Right ventricle myocardium inferior (tissue), 1 donor: ENCODE data around the gene TMEM256. TPM values are rescaled to one million over a fixed set of nuclear protein-coding genes. Genes with fewer than 3 reads are reported as not detected.

ENCODE experiments used
- ATAC-seq: fragments of 200-7000 bp; cut with Tn5 transposase; one replicate; pipeline ENCODE4 v1.9.1; 2020; ENCODE audit warnings: mild to moderate bottlenecking, moderate library complexity
- DNase-seq: peaks from one replicate; pipeline ENCODE4 v3.0.0; 2021; ENCODE audit errors: missing footprints
- intact Hi-C: fragments of 100-400 bp; cut with DNase I; formaldehyde crosslinking; loops from one replicate; pipeline ENCODE4 v1.11.0; 2022
- total RNA-seq: library from RNA; stranded (reverse); fragmentation: NEBNext Ultra II Directional; extraction: Animal tissue kit (Norgen Biotek cat#: 25700); gene quantifications from one replicate; pipeline ENCODE4 v1.2.1, GENCODE V29; 2021
- donor health status: DM: no; HTN: yes; CAD: no; lungs with severe emphysema.

The TMEM256 gene
- total RNA-seq, 1 donor from 2014 or later, result 64.0 TPM

GRCh38 chr17:7413346-7413985 is 9.6 kb upstream of the TMEM256 start:
- no peak for DNase-seq
- intact Hi-C loops, result no loop called here

GRCh38 chr17:7411427-7411750 is 7.5 kb upstream of the TMEM256 start:
- ATAC-seq, result no peak
- DNase-seq, result no peak
- intact Hi-C loops, result no loop called here

More at GRCh38 chr17:7413346-7413985, 9.6 kb upstream of the TMEM256 start:
- ATAC-seq, result no peak

- intact Hi-C loops, result no loop called here
- DNase-seq (no peak), ATAC-seq (no peak)
Observed at GRCh38 chr17:7410634-7411426, 6.9 kb upstream of the TMEM256 start.

- DNase-seq, result no peak
- ATAC-seq, result no peak
- intact Hi-C loops, result no loop called here
Observed at GRCh38 chr17:7409716-7410115, 5.8 kb upstream of the TMEM256 start.

GRCh38 chr17:7408863-7409262 is 5.0 kb upstream of the TMEM256 start:
- no peak for DNase-seq
- intact Hi-C loops, result no loop called here
- ATAC-seq, result no peak

- intact Hi-C loops, result no loop called here
- DNase-seq, result no peak
Observed at GRCh38 chr17:7408252-7408727, 4.4 kb upstream of the TMEM256 start.

GRCh38 chr17:7407485-7408251 is 3.8 kb upstream of the TMEM256 start, which contains the start of gene NLGN2:
TSS of gene NLGN2 (plus strand) at chr17:7407845. CDS start at chr17:7408256, 411 bp downstream.
- DNase-seq, result no peak
- intact Hi-C loops, result no loop called here
- no peak for ATAC-seq

More at GRCh38 chr17:7408252-7408727, 4.4 kb upstream of the TMEM256 start:
- ATAC-seq, result no peak

GRCh38 chr17:7407082-7407481 is 3.2 kb upstream of the TMEM256 start:
- intact Hi-C loops, result no loop called here
- no peak for ATAC-seq
- no peak for DNase-seq

- intact Hi-C loops, result no loop called here
- no peak for ATAC-seq
- DNase-seq, result no peak
Observed at GRCh38 chr17:7406235-7406825, 2.4 kb upstream of the TMEM256 start.

GRCh38 chr17:7405350-7406234 is 1.7 kb upstream of the TMEM256 start:
- DNase-seq, result no peak
- no peak for ATAC-seq
- intact Hi-C loops, result loop anchor here (2.0 kb wide), 2 partner anchors 29 to 79 kb away; partner anchors contain the start of genes POLR2A and TMEM102

GRCh38 chr17:7404737-7405349 is 946 bp upstream of the TMEM256 start:
- DNase-seq, result peak; percentile 76
- intact Hi-C loops, result loop anchor here (2.0 kb wide), 2 partner anchors 30 to 80 kb away; partner anchors contain the start of genes POLR2A and TMEM102
- ATAC-seq, result peak; percentile 51

GRCh38 chr17:7403727-7403976 is 245 bp downstream of the TMEM256 start:
- ATAC-seq (peak; percentile 55), DNase-seq (no peak)
- intact Hi-C loops, result no loop called here

GRCh38 chr17:7403043-7403726 is 712 bp downstream of the TMEM256 start:
- intact Hi-C loops, result no loop called here
- peak; percentile 23 for ATAC-seq
- DNase-seq, result peak; percentile 79

- no peak for DNase-seq
- no peak for ATAC-seq
- intact Hi-C loops, result no loop called here
Observed at GRCh38 chr17:7398612-7399011, 5.3 kb downstream of the TMEM256 start.

- no peak for DNase-seq
- no peak for ATAC-seq
- intact Hi-C loops, result no loop called here
Observed at GRCh38 chr17:7396147-7396546, 7.8 kb downstream of the TMEM256 start.

- intact Hi-C loops, result loop anchor here (2.0 to 5.0 kb wide), 3 partner anchors 44 to 178 kb away; partner anchors contain the start of gene GPS2
- ATAC-seq (peak; percentile 94), DNase-seq (peak; percentile 94)
Observed at GRCh38 chr17:7394452-7395191, 9.3 kb downstream of the TMEM256 start, which contains the start of gene PLSCR3. TSS of gene PLSCR3 (minus strand) at chr17:7394525. CDS start at chr17:7394110, 415 bp downstream.
